Measurements from ENCODE around the gene WSB1.

Gene WSB1

GRCh38 chr17:27268394-27269085 lies 25.4 kb upstream of the WSB1 start:
- DNase-seq (ENCODE audit: low read depth in 1 of 2, low spot score in 1 of 2) = no peak
- no peaks in the 10 kb centered on the region for H3K27me3 ChIP-seq (ENCODE audit: insufficient read depth, poor library complexity, severe bottlenecking)

GRCh38 chr17:27269201-27269600 lies 24.7 kb upstream of the WSB1 start:
- TF ChIP-seq CTCF (IDR thresholded peaks at IDR 0.05; ENCODE audit: insufficient read depth, low read length) = no peak
- no peak for TF ChIP-seq REST (IDR thresholded peaks at IDR 0.05; ENCODE audit: insufficient replicate concordance, low read depth)
- peak; percentile 94 for TF ChIP-seq SPI1 (IDR thresholded peaks at IDR 0.05; ENCODE audit: borderline replicate concordance, low read depth)
- no peak for TF ChIP-seq GABPA (IDR thresholded peaks at IDR 0.05; ENCODE audit: low read depth)
- TF ChIP-seq POLR2AphosphoS5 (IDR thresholded peaks at IDR 0.05; ENCODE audit: low read depth) = no peak
- Histone ChIP-seq H3K27ac (replicated peaks) (no peak overlapping the region), H3K27me3 (ENCODE audit: insufficient read depth, poor library complexity, severe bottlenecking) (no peaks in the 10 kb centered on the region), H3K4me3 (replicated peaks; ENCODE audit: insufficient read depth, low read length) (no peak overlapping the region)
- DNase-seq (ENCODE audit: low read depth in 1 of 2, low spot score in 1 of 2) = peak in 1 of 2 experiments; percentile 8

More at GRCh38 chr17:27268394-27269085, 25.4 kb upstream of the WSB1 start:
- H3K4me3 ChIP-seq (replicated peaks; ENCODE audit: insufficient read depth, low read length) = no peak overlapping the region
- H3K27ac ChIP-seq (replicated peaks) = no peak overlapping the region
- TF ChIP-seq GABPA (IDR thresholded peaks at IDR 0.05; ENCODE audit: low read depth) = no peak
- TF ChIP-seq CTCF (IDR thresholded peaks at IDR 0.05; ENCODE audit: insufficient read depth, low read length) = no peak
- TF ChIP-seq SPI1 (IDR thresholded peaks at IDR 0.05; ENCODE audit: borderline replicate concordance, low read depth) = no peak
- TF ChIP-seq POLR2AphosphoS5 (IDR thresholded peaks at IDR 0.05; ENCODE audit: low read depth) = no peak
- TF ChIP-seq REST (IDR thresholded peaks at IDR 0.05; ENCODE audit: insufficient replicate concordance, low read depth) = no peak

- DNase-seq (ENCODE audit: low read depth in 1 of 2, low spot score in 1 of 2) = no peak
- H3K4me3 ChIP-seq (replicated peaks; ENCODE audit: insufficient read depth, low read length) = no peak overlapping the region
- H3K27me3 ChIP-seq (ENCODE audit: insufficient read depth, poor library complexity, severe bottlenecking) = no peaks in the 10 kb centered on the region
- no peak overlapping the region for H3K27ac ChIP-seq (replicated peaks)
- TF ChIP-seq CTCF (IDR thresholded peaks at IDR 0.05; ENCODE audit: insufficient read depth, low read length) (no peak), SPI1 (IDR thresholded peaks at IDR 0.05; ENCODE audit: borderline replicate concordance, low read depth) (no peak), POLR2AphosphoS5 (IDR thresholded peaks at IDR 0.05; ENCODE audit: low read depth) (no peak), REST (IDR thresholded peaks at IDR 0.05; ENCODE audit: insufficient replicate concordance, low read depth) (no peak), GABPA (IDR thresholded peaks at IDR 0.05; ENCODE audit: low read depth) (no peak)
Measured at GRCh38 chr17:27269974-27270373, 23.9 kb upstream of the WSB1 start.
